HepG2 (cell line): ENCODE measurements around the gene AGT. TPM values are rescaled to one million over a fixed set of nuclear protein-coding genes. Genes with fewer than 3 reads are reported as not detected.

ENCODE experiments used
- ARID3A ChIP-seq: IDR thresholded peaks from 2 replicates; pipeline ENCODE4 v1.6.1; 2012; ENCODE audit warnings: low read depth, low read length, improper control_type of control experiment
- E2F1 ChIP-seq: sonication (generic); formaldehyde crosslinking; IDR thresholded peaks from 2 replicates; pipeline ENCODE4 v1.5.0; 2020; ENCODE audit warnings: missing genetic modification reagents
- ELF4 ChIP-seq: sonication (generic); formaldehyde crosslinking; IDR thresholded peaks from 2 replicates; pipeline ENCODE4 v1.5.0; 2020; ENCODE audit warnings: missing genetic modification reagents, mild to moderate bottlenecking, moderate library complexity, borderline replicate concordance
- ERF ChIP-seq: IDR thresholded peaks from 2 replicates; pipeline ENCODE4 v1.6.1; 2018; ENCODE audit warnings: missing biosample characterization, missing genetic modification reagents
- GATAD2A ChIP-seq: IDR thresholded peaks from 2 replicates; pipeline ENCODE4 v1.6.1; 2016
- ISL2 ChIP-seq: sonication (generic); formaldehyde crosslinking; IDR thresholded peaks from 2 replicates; pipeline ENCODE4 v1.5.0; 2020; ENCODE audit warnings: missing genetic modification reagents
- MBD4 ChIP-seq: IDR thresholded peaks from 2 replicates; pipeline ENCODE4 v1.6.1; 2012; ENCODE audit warnings: low read length, inconsistent platforms, borderline replicate concordance
- PCBP1 ChIP-seq: fragments of 200-400 bp; formaldehyde crosslinking; IDR thresholded peaks from 2 replicates; pipeline ENCODE4 v1.6.1; 2017; ENCODE audit warnings: mild to moderate bottlenecking, low read depth, low read length, borderline replicate concordance
- SIX4 ChIP-seq: sonication (generic); formaldehyde crosslinking; IDR thresholded peaks from 2 replicates; pipeline ENCODE4 v1.4.0; 2020; ENCODE audit warnings: missing genetic modification reagents
- STAT5B ChIP-seq: sonication (generic); formaldehyde crosslinking; IDR thresholded peaks from 2 replicates; pipeline ENCODE4 v1.4.0; 2020; ENCODE audit warnings: missing genetic modification reagents
- TSC22D2 ChIP-seq: sonication (generic); formaldehyde crosslinking; IDR thresholded peaks from 2 replicates; pipeline ENCODE4 v1.5.1; 2020; ENCODE audit warnings: missing genetic modification reagents, mild to moderate bottlenecking, borderline replicate concordance
- ZNF251 ChIP-seq: sonication (generic); formaldehyde crosslinking; IDR thresholded peaks from 2 replicates; pipeline ENCODE4 v1.9.0; 2021; ENCODE audit warnings: mild to moderate bottlenecking, missing genetic modification reagents
- ZNF274 ChIP-seq: sonication (generic); formaldehyde crosslinking; IDR thresholded peaks from 2 replicates; pipeline ENCODE4 v1.5.1; 2020; ENCODE audit warnings: mild to moderate bottlenecking, missing genetic modification reagents
- ZNF503 ChIP-seq: sonication (generic); formaldehyde crosslinking; IDR thresholded peaks from 2 replicates; pipeline ENCODE4 v1.4.0; 2020; ENCODE audit warnings: missing genetic modification reagents
- ZNF577 ChIP-seq: sonication (generic); formaldehyde crosslinking; IDR thresholded peaks from 2 replicates; pipeline ENCODE4 v1.4.0; 2020; ENCODE audit warnings: mild to moderate bottlenecking, low read depth, missing genetic modification reagents, borderline replicate concordance
- ZNF644 ChIP-seq: IDR thresholded peaks from 2 replicates; pipeline ENCODE4 v1.6.1; 2016; ENCODE audit warnings: low read depth
- ZNF761 ChIP-seq: sonication (generic); formaldehyde crosslinking; conservative IDR thresholded peaks from 2 replicates; pipeline ENCODE4 v1.4.0; 2020; ENCODE audit warnings: mild to moderate bottlenecking, missing genetic modification reagents
- ZNF776 ChIP-seq: sonication (generic); formaldehyde crosslinking; IDR thresholded peaks from 2 replicates; pipeline ENCODE4 v1.4.0; 2020; ENCODE audit warnings: mild to moderate bottlenecking, missing genetic modification reagents
- ZSCAN22 ChIP-seq: sonication (generic); formaldehyde crosslinking; IDR thresholded peaks from 2 replicates; pipeline ENCODE4 v1.4.0; 2020; ENCODE audit warnings: mild to moderate bottlenecking, missing genetic modification reagents
- polyA plus RNA-seq, 8 experiments: library from polyadenylated mRNA; depleted of rRNA in 3 of 8; stranded (reverse) in 7 of 8; unstranded in 1 of 8; fragments of >200 nt; fragmentation: Illumina TruSeq in 4 of 8; extraction: Trizol in 4 of 8; gene quantifications; 2 replicates each; pipeline versions ENCODE4 v1.2.1 to v1.2.3, GENCODE V29; 2011 to 2016; ENCODE audit warnings: low read depth in 4 of 8, missing spikeins in 1 of 8, mixed read lengths in 1 of 8; ENCODE audit not compliant: insufficient read depth in 1 of 8
- total RNA-seq, 5 experiments: library from RNA; depleted of rRNA; stranded (reverse); fragments of >200 nt; fragmentation: Illumina TruSeq; extraction: Trizol; gene quantifications; 2 replicates each; pipeline ENCODE4 v1.2.3, GENCODE V29; 2016; ENCODE audit warnings: low read depth in 1 of 5
- TF ChIP-seq, protein P1 (sequence below): sonication (generic); formaldehyde crosslinking; IDR thresholded peaks from 2 replicates; pipeline ENCODE4 v1.5.1; 2020; ENCODE audit warnings: missing genetic modification reagents, mild to moderate bottlenecking, borderline replicate concordance
- TF ChIP-seq, protein P2 (sequence below): sonication (generic); formaldehyde crosslinking; IDR thresholded peaks from 2 replicates; pipeline ENCODE4 v1.5.0; 2020; ENCODE audit warnings: mild to moderate bottlenecking, low read depth, missing genetic modification reagents, borderline replicate concordance
- TF ChIP-seq, protein P3 (sequence below): fragments of 450-650 bp; IDR thresholded peaks from 2 replicates; pipeline ENCODE4 v1.6.1; 2016

The AGT gene
- total and polyA plus RNA-seq, 2 of the 13 experiments (the other 11 are each of a cell fraction or from before 2014, with no cell fraction given) = 892 to 2,071 TPM

GRCh38 chr1:230728710-230729392 is 14.9 kb upstream of the AGT start (continued):
- TF ChIP-seq ELF4 (CRISPR knock-in tag) (no peak; the same call in 1 of the 2 replicates), ZNF577 (CRISPR knock-in tag) (no peak), TSC22D2 (no peak), ARID3A (no peak; the same call in 1 of the 2 replicates), GATAD2A (CRISPR knock-in tag) (peak; percentile 98), E2F1 (CRISPR knock-in tag) (peak; percentile 96), MBD4 (no peak), ZNF776 (CRISPR knock-in tag) (no peak), ERF (CRISPR knock-in tag) (peak; percentile 82), ZNF644 (CRISPR knock-in tag) (peak; percentile 90), SIX4 (peak; percentile 92), ZNF274 (CRISPR knock-in tag) (peak; percentile 68; the same call in 1 of the 2 replicates), ISL2 (CRISPR knock-in tag) (peak; percentile 96), ZSCAN22 (CRISPR knock-in tag) (0 out of 2 replicates have a peak, but pooled peaks have one; percentile 45), ZNF503 (peak; percentile 94), STAT5B (CRISPR knock-in tag) (no peak; the same call in 1 of the 2 replicates), ZNF251 (no peak), PCBP1 (0 out of 2 replicates have a peak, but pooled peaks have one; percentile 26), ZNF761 (CRISPR knock-in tag) (peak; percentile 77; the same call in 1 of the 2 replicates)
- TF ChIP-seq, protein P1, sequence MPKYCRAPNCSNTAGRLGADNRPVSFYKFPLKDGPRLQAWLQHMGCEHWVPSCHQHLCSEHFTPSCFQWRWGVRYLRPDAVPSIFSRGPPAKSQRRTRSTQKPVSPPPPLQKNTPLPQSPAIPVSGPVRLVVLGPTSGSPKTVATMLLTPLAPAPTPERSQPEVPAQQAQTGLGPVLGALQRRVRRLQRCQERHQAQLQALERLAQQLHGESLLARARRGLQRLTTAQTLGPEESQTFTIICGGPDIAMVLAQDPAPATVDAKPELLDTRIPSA (CRISPR knock-in tag) = no peak; the same call in 1 of the 2 replicates
- TF ChIP-seq, protein P2, sequence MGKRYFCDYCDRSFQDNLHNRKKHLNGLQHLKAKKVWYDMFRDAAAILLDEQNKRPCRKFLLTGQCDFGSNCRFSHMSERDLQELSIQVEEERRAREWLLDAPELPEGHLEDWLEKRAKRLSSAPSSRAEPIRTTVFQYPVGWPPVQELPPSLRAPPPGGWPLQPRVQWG (CRISPR knock-in tag) = no peak
- TF ChIP-seq, protein P3, sequence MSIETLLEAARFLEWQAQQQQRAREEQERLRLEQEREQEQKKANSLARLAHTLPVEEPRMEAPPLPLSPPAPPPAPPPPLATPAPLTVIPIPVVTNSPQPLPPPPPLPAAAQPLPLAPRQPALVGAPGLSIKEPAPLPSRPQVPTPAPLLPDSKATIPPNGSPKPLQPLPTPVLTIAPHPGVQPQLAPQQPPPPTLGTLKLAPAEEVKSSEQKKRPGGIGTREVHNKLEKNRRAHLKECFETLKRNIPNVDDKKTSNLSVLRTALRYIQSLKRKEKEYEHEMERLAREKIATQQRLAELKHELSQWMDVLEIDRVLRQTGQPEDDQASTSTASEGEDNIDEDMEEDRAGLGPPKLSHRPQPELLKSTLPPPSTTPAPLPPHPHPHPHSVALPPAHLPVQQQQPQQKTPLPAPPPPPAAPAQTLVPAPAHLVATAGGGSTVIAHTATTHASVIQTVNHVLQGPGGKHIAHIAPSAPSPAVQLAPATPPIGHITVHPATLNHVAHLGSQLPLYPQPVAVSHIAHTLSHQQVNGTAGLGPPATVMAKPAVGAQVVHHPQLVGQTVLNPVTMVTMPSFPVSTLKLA = peak; percentile 43
